ENCODE measurements around the gene AMD1. TPM values are rescaled to one million over a fixed set of nuclear protein-coding genes. Genes with fewer than 3 reads are reported as not detected.

Gene AMD1
- total RNA-seq, 2 experiments from 2014 or later = 71.2 to 85.1 TPM

DNA sequence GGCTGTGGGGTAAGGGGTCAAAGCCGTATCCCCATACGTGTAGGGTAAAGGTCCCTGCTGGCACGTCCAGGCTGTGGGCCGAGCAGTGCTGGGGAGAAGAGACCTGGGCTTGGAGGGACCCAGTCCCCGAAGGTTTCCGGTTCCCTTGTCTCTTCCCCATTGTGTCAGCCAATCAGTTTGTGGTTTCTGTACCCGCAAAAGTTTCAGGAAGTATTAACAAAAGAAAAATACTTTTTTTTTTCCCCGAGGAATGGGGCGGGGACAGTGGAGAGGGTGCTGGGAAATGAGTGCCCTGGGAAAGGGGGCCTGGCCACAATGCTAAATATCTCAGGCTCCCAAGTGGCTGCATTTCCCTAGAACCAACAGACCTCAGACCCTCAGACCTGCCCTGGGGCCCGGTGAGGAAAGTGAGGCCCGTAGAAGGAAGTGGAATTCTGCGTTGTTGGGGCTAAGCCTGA lies 15.2 kb upstream of the AMD1 start:
- H3K9me3 Mint-ChIP-seq (ENCODE audit: low read depth) = no peaks in the 10 kb centered on the region
- no peak overlapping the region for H3K4me3 Mint-ChIP-seq
- CTCF ChIA-PET = no interaction called here
- DNase-seq (no peak), ATAC-seq (no peak)
- no peaks in the 10 kb centered on the region for H3K27me3 Mint-ChIP-seq
- no peaks in the 10 kb centered on the region for H3K36me3 Mint-ChIP-seq
- H3K27ac Mint-ChIP-seq = no peak overlapping the region
- H3K4me1 Mint-ChIP-seq = peaks cover 9% of the 10 kb centered on the region

DNA sequence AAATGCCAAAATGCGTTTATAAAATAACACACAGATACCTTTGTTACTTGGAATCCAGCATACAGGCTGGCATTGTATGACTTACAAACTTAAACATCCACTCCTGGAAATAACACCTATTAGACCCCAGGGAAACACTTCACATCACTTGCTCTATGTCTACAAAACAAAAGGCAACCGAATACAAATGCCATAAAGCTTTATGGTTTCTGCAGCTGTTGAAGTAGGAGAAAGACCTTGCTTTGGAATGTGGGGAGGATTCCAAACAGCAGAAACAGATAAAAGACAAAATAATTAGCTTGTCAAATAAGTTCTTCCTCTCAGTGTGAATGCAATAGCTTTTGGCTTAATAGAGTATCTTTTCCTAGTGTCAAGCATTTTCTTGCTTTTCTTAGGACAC lies 9.8 kb upstream of the AMD1 start:
- ATAC-seq = no peak
- CTCF ChIA-PET = interaction anchor here (1.1 kb wide), 2 partner anchors 9 to 12 kb away, joined by 3 to 4 read pairs; no protein-coding TSS in a partner anchor
- Mint-ChIP-seq H3K36me3 (no peaks in the 10 kb centered on the region), H3K9me3 (ENCODE audit: low read depth) (no peaks in the 10 kb centered on the region), H3K27ac (no peak overlapping the region), H3K4me3 (no peak overlapping the region), H3K27me3 (no peaks in the 10 kb centered on the region), H3K4me1 (peaks cover 13% of the 10 kb centered on the region)
- no peak for DNase-seq

DNA sequence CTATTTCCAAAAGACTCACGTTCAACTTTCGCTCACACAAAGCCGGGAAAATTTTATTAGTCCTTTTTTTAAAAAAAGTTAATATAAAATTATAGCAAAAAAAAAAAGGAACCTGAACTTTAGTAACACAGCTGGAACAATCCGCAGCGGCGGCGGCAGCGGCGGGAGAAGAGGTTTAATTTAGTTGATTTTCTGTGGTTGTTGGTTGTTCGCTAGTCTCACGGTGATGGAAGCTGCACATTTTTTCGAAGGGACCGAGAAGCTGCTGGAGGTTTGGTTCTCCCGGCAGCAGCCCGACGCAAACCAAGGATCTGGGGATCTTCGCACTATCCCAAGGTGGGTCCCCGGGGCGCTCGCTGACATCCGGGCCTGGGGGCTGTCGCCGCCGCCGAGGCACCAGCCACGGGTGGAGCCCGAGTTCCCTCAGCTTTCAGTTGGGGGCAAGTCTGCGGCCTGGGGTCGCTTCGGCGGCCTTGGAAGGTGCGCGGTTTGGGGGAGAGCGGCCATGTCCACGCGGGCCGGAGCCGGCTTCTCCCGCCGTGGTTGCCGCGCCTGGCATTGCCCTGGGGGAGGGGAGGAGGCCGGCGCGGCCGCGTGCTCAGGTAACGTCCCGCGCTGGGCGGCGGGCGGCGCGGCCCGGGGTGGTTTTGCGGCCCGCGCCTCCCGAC lies 429 bp downstream of the AMD1 start:
- CTCF ChIA-PET = interaction anchor here (0.7 to 8.2 kb wide), 9 partner anchors 9 to 835 kb away, joined by 3 to 83 read pairs (median 5); partner anchors contain the start of genes CDK19 and RPF2
- Mint-ChIP-seq H3K36me3 (peaks cover 14% of the 10 kb centered on the region), H3K27ac (peak overlapping the region; percentile 99), H3K4me1 (peaks cover 35% of the 10 kb centered on the region), H3K4me3 (peak overlapping the region; percentile 88), H3K27me3 (no peaks in the 10 kb centered on the region), H3K9me3 (ENCODE audit: low read depth) (no peaks in the 10 kb centered on the region)
- peak; percentile 6 for ATAC-seq
- DNase-seq = peak; percentile 69

DNA sequence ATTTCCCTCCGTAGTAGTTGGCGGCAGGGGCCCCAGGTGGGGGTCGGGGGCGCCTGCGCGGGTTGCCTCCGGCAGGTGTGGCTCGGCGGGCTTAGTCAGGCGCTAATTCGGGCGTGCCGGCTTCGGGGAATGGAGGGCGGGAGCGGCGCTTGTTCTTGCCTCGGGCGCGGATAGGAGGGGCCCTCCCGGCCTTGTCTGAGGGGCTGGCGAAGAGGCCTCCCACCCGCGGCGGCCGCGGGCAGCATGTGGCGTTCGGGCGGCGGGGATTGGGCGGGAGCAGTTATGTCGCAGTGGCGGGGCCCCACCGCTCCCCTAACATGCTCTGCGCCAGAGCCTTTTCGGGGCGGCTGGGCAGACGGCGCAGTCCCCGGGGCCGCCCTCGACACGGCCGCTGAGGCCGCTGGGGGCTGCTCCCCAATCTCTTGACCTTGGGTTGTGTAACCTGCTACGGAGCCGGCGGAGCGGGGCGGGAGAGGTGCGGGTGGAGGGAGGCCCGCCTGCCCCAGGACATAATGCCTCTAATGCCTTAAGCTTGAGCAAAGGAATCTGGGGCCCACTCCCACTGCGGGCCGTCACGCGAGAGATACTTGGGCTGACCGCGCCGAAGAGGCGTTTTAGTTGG lies 1.1 kb downstream of the AMD1 start:
- peak; percentile 77 for DNase-seq
- Mint-ChIP-seq H3K36me3 (peaks cover 15% of the 10 kb centered on the region), H3K4me1 (peaks cover 42% of the 10 kb centered on the region), H3K27me3 (no peaks in the 10 kb centered on the region), H3K27ac (peak overlapping the region; percentile 99), H3K4me3 (peak overlapping the region; percentile 88), H3K9me3 (ENCODE audit: low read depth) (no peaks in the 10 kb centered on the region)
- ATAC-seq = peak; percentile 28
- CTCF ChIA-PET = interaction anchor here (0.9 to 8.2 kb wide), 8 partner anchors 9 to 193 kb away, joined by 3 to 83 read pairs (median 4); partner anchors contain the start of gene CDK19

DNA sequence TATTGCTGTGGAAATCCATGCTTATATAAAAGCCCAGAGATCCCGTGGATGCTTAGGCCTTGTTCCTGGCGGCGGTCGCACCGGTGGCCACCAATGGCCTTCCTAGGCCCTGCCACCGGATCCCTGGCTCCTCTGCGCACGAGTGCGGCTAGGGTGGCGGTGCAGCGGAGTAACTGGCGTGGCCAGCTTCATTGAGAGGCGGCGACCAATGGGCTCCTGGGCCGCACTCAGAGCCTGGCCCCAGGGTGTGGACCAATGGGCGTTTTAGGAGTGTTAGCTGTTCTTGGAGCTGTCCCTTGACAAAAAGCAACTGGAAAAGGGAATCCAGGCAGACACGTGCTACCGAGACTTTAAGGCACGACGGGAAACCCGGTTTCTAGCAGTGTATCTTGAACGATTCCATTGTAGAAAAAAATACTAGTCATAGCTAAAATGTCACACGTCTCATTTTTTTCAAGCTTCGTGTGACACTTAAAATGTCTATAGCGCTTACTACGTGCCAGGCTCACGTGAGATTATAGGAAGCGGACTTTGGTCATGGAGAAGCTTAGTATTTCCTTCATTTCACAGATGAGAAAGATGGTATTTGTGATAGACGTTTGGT lies 1.7 kb downstream of the AMD1 start:
- Mint-ChIP-seq H3K4me1 (peaks cover 46% of the 10 kb centered on the region), H3K27ac (peak overlapping the region; percentile 99), H3K36me3 (peaks cover 15% of the 10 kb centered on the region), H3K27me3 (no peaks in the 10 kb centered on the region), H3K4me3 (peak overlapping the region; percentile 88), H3K9me3 (ENCODE audit: low read depth) (no peaks in the 10 kb centered on the region)
- peak; percentile 50 for ATAC-seq
- CTCF ChIA-PET = interaction anchor here (0.6 to 8.2 kb wide), 10 partner anchors 9 to 194 kb away, joined by 3 to 83 read pairs (median 4); partner anchors contain the start of gene CDK19
- peak; percentile 83 for DNase-seq

DNA sequence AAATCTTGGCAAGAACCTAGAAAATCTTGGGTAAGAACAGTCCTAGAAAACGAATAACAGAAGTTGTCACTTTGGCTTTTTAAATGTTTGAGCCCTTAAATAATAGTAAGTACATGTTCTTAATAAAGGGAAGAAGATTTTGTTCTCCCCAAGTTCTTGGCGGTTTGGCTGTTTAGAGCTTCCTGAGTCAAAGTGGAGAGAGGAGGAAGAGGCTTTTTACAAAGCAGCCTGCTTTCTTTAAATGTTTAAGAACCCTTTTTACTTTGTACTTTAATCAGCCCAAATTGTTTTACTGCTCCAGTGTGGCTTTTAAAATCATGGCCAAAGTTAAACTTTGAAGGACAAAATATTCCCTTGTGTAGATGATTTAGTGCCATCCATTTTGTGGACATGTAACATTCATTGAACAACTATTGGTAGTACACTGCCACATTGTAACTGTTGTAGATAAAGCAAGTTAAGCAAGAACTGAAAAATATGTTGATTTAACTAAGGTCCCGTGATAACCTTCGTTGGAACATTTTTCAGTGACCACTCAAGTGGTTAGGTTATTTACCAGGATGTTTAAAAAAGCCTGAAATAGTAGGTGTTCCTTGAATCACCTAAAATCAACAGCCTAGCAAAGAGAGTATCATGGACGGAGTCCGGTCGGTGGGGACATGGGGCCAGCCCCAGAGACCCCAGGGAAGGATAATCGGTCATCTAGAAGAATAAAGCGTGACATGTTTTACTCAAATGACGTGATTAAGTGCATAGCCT lies 2.4 kb downstream of the AMD1 start:
- Mint-ChIP-seq H3K4me1 (peaks cover 51% of the 10 kb centered on the region), H3K36me3 (peaks cover 15% of the 10 kb centered on the region), H3K27me3 (no peaks in the 10 kb centered on the region), H3K27ac (peak overlapping the region; percentile 99), H3K9me3 (ENCODE audit: low read depth) (no peaks in the 10 kb centered on the region), H3K4me3 (peak overlapping the region; percentile 88)
- DNase-seq (no peak), ATAC-seq (no peak)
- CTCF ChIA-PET = interaction anchor here (0.6 to 8.2 kb wide), 11 partner anchors 10 to 195 kb away, joined by 3 to 83 read pairs (median 4); partner anchors contain the start of gene CDK19

DNA sequence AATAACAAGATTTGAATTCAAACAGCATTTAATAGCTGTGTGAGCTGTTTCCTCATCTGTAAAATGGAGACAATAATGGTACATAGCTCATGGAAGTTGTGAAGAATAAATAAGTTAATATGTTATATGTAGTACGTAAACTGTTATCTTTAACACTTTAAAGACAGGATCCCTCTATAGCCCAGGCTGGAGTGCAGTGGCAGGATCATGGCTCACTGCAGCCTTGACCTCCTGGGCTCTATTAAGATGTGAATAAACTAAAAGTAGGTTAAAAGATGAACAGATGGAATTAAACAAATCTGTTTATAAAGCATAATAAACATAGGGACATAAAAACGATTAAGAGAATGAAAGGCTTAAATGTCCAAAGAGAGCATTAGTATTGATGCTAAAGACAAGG lies 3.0 kb downstream of the AMD1 start:
- H3K9me3 Mint-ChIP-seq (ENCODE audit: low read depth) = no peaks in the 10 kb centered on the region
- no peaks in the 10 kb centered on the region for H3K27me3 Mint-ChIP-seq
- H3K36me3 Mint-ChIP-seq = peaks cover 17% of the 10 kb centered on the region
- peaks cover 57% of the 10 kb centered on the region for H3K4me1 Mint-ChIP-seq
- no peak for ATAC-seq
- H3K27ac Mint-ChIP-seq = peak overlapping the region; percentile 99
- CTCF ChIA-PET = interaction anchor here (0.7 to 8.2 kb wide), 8 partner anchors 9 to 195 kb away, joined by 3 to 83 read pairs (median 14); partner anchors contain the start of gene CDK19
- peak overlapping the region; percentile 88 for H3K4me3 Mint-ChIP-seq
- DNase-seq = no peak

DNA sequence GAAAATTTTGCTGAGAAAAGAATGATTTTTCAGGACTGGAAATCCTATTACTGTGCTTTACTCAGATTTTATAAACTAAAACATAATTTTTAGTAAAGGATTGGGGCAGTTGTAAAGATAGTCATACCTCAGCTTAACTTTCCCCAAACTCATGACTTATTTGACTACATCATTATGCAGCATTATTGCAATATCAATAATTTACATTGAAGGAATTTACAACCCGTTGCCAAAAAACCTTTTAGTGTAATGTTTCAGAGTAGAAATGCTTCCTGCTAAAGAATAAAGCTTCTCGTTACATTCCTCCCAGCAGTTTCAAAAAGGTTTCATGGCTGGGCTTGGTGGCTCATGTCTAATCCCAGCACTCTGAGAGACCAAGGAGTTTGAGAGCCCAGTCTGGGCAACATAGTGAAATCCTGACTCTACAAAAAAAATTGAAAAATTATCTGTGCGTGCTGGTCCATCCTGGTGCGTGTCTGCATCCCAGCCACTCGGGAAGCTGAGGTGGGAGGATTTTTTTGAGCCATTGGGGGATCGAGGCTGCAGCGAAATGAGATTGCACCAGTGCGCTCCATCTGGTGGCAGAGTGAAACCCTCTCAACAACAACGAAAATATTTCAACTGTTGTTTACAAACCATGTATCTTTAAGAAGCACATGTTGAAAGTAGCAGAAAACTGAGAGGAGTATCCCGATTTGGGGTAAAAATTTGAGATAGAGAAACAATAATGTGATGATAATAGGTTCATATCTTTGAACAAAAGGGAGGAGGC lies 4.4 kb downstream of the AMD1 start:
- Mint-ChIP-seq H3K27ac (peak overlapping the region; percentile 75), H3K36me3 (peaks cover 21% of the 10 kb centered on the region), H3K4me1 (peaks cover 63% of the 10 kb centered on the region), H3K27me3 (no peaks in the 10 kb centered on the region), H3K4me3 (peak overlapping the region; percentile 71), H3K9me3 (ENCODE audit: low read depth) (no peaks in the 10 kb centered on the region)
- DNase-seq (peak; percentile 67), ATAC-seq (no peak)
- CTCF ChIA-PET = interaction anchor here (0.7 to 8.2 kb wide), 22 partner anchors 8 to 352 kb away, joined by 3 to 83 read pairs (median 4); partner anchors contain the start of genes CDK19, GTF3C6 and RPF2

DNA sequence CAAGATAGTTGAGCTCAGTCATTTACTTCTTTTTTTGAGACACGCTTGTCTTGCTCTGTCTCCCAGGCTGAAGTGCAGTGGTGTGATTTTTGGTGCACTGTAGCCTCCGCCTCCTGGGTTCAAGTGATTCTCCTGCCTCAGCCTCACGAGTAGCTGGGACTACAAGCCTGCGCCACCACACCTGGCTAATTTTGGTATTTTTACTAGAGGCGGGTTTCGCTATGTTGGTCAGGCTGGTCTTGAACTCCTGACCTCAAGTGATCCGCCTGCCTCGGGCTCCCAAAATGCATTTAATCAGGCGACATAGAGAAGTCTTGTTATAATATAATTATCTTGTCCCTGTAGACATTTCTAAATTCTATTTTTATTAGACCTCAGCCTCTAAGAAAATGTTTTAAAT lies 6.1 kb downstream of the AMD1 start:
- H3K36me3 Mint-ChIP-seq = peaks cover 30% of the 10 kb centered on the region
- no peak overlapping the region for H3K27ac Mint-ChIP-seq
- H3K9me3 Mint-ChIP-seq (ENCODE audit: low read depth) = no peaks in the 10 kb centered on the region
- H3K4me1 Mint-ChIP-seq = peaks cover 81% of the 10 kb centered on the region
- H3K27me3 Mint-ChIP-seq = no peaks in the 10 kb centered on the region
- peak overlapping the region; percentile 28 for H3K4me3 Mint-ChIP-seq
- ATAC-seq (no peak), DNase-seq (no peak)
- CTCF ChIA-PET = interaction anchor here (5.3 to 8.2 kb wide), 2 partner anchors 65 to 198 kb away, joined by 47 to 83 read pairs; partner anchors contain the start of gene CDK19

DNA sequence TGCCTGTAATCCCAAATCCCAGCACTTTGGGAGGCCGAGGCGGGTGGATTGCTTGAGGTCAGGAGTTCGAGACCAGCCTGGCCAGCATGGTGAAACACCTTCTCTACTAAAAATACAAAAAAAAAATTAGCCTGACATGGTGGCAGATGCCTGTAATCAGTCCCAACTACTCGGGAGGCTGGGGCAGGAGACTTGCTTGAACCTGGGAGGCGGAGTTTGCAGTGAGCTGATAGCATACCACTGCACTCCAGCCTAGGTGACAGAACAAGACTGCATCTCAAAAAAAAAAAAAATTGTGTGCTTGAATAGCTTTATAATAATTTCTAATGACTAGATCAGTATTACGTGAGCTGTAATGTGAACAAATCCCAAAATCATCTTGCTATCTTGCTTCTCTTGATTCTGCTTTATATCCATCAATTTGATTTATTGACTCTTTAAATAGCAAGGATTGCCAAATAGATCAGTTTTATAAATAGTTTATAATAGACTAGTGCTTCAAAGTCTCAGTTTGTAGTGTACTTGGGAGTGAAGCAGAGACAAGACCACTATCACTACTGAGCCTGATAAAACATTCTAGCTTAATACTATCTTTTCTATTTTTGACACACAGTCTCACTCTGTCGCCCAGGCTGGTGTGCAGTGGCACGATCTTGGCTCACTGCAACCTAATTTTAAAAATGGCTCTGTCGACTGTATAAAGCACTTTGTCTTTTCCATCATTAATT lies 7.1 kb downstream of the AMD1 start:
- Mint-ChIP-seq H3K4me3 (peak overlapping the region; percentile 11), H3K27ac (peak overlapping the region; percentile 45), H3K36me3 (peaks cover 32% of the 10 kb centered on the region), H3K9me3 (ENCODE audit: low read depth) (no peaks in the 10 kb centered on the region), H3K4me1 (peaks cover 88% of the 10 kb centered on the region), H3K27me3 (no peaks in the 10 kb centered on the region)
- no peak for ATAC-seq
- CTCF ChIA-PET = interaction anchor here (0.9 to 1.4 kb wide), 3 partner anchors 58 to 353 kb away, joined by 3 to 4 read pairs (median 4); partner anchors contain the start of gene CDK19
- no peak for DNase-seq

DNA sequence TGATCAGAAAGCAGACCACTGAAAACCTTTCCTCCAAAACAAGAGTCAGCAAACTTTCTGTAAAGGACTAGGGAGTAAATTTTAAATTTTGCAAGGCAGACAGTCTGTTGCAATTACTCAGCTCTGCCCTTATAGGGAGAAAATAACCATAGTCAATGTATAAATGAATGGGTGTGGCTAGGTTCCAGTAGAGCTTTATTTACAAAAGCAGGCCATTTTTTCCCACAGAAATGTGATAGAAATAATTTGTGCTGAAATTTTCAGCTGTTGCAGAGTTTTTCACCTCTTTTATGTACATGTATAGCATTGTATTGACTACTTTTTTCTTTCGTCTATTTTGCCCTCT lies 7.7 kb downstream of the AMD1 start:
- CTCF ChIA-PET = interaction anchor here (0.9 to 1.4 kb wide), 3 partner anchors 59 to 353 kb away, joined by 3 to 4 read pairs (median 4); partner anchors contain the start of gene CDK19
- peaks cover 31% of the 10 kb centered on the region for H3K36me3 Mint-ChIP-seq
- H3K4me1 Mint-ChIP-seq = peaks cover 87% of the 10 kb centered on the region

More for the DNA sequence above, 7.7 kb downstream of the AMD1 start:
- Mint-ChIP-seq H3K27ac (peak overlapping the region; percentile 45), H3K4me3 (peak overlapping the region; percentile 11), H3K9me3 (ENCODE audit: low read depth) (no peaks in the 10 kb centered on the region), H3K27me3 (no peaks in the 10 kb centered on the region)
- no peak for DNase-seq
- ATAC-seq = no peak

Measured in activated CD8-positive, alpha-beta memory T cell treated with anti-CD3 and anti-CD28 coated beads, Interleukin-2, amount 10 ng/mL, durations not matched to agents 7 days and 5 days (primary cell).